OCI-LY7 (cell line): ENCODE data around the gene DIPK1B. TPM values are rescaled to one million over a fixed set of nuclear protein-coding genes. Genes with fewer than 3 reads are reported as not detected.

Source experiments
- BruUV-seq: library from RNA; stranded (reverse); fragments of 400-500 nt; replicated peaks from 2 replicates; lab custom pipeline; 2021; lab: Mats Ljungman, UMichigan
- CTCF ChIA-PET: fragments of 300-600 bp; sonication (Branson Sonifier 250); formaldehyde crosslinking; loops from one replicate; lab custom pipeline; 2022; ENCODE audit warnings: antibody characterized with exemption; ENCODE audit not compliant: unreplicated experiment; lab: Charles Lee
- POLR2A ChIA-PET: fragments of 300-600 bp; sonication (Branson Sonifier 250); formaldehyde crosslinking; loops from one replicate; lab custom pipeline; 2022; ENCODE audit warnings: antibody characterized with exemption; lab: Charles Lee
- DNase-seq: peaks from one replicate; pipeline ENCODE4 v3.0.0-alpha.2; 2015; ENCODE audit warnings: low spot score
- H2AFZ ChIP-seq: fragments of 200-600 bp; sonication (generic), shearing (Covaris generic); 2 replicates; pipeline ENCODE4 v1.6.1; 2014; ENCODE audit warnings: mild to moderate bottlenecking, antibody characterized with exemption, low read length, moderate library complexity
- H3K27ac ChIP-seq: fragments of 200-600 bp; sonication (generic); 2 replicates; pipeline ENCODE4 v1.5.1; 2014; ENCODE audit warnings: mixed run types, low read depth, mild to moderate bottlenecking, moderate library complexity, low read length, inconsistent platforms; ENCODE audit not compliant: poor library complexity, severe bottlenecking
- H3K36me3 ChIP-seq: fragments of 200-600 bp; sonication (generic); 2 replicates; pipeline ENCODE4 v1.6.1; 2014; ENCODE audit warnings: mild to moderate bottlenecking, antibody characterized with exemption, low read length, moderate library complexity, mixed read lengths; ENCODE audit not compliant: insufficient read depth
- H3K4me1 ChIP-seq: fragments of 200-600 bp; sonication (generic); 2 replicates; pipeline ENCODE4 v1.5.1; 2014; ENCODE audit warnings: mild to moderate bottlenecking, low read length; ENCODE audit not compliant: insufficient read depth, poor library complexity, severe bottlenecking
- H3K4me2 ChIP-seq: fragments of 200-600 bp; sonication (generic); 2 replicates; pipeline ENCODE4 v1.6.1; 2014; ENCODE audit warnings: mild to moderate bottlenecking, low read length
- H3K4me3 ChIP-seq: fragments of 200-600 bp; sonication (generic); 2 replicates; pipeline ENCODE4 v1.5.1; 2014; ENCODE audit warnings: mild to moderate bottlenecking, low read depth, low read length; ENCODE audit not compliant: poor library complexity, severe bottlenecking
- H3K79me2 ChIP-seq: fragments of 200-600 bp; sonication (generic); 2 replicates; pipeline ENCODE4 v1.6.1; 2016; ENCODE audit warnings: low read depth, mild to moderate bottlenecking, low read length, moderate library complexity, mixed read lengths; ENCODE audit not compliant: insufficient read depth
- H3K9me2 ChIP-seq: fragments of 200-600 bp; sonication (generic); 2 replicates; pipeline ENCODE4 v1.6.1; 2016; ENCODE audit warnings: mild to moderate bottlenecking, low read length, mixed read lengths; ENCODE audit not compliant: insufficient read depth
- H3K9me3 ChIP-seq: fragments of 200-600 bp; sonication (generic); 2 replicates; pipeline ENCODE4 v1.6.1; 2014; ENCODE audit warnings: mild to moderate bottlenecking, mixed run types, low read length, mixed read lengths
- H4K20me1 ChIP-seq: fragments of 200-600 bp; sonication (generic); 2 replicates; pipeline ENCODE4 v1.6.1; 2014; ENCODE audit warnings: mild to moderate bottlenecking, antibody characterized with exemption, low read length, moderate library complexity, mixed read lengths; ENCODE audit not compliant: insufficient read depth
- CTCF ChIP-seq: fragments of 200-600 bp; sonication (generic); conservative IDR thresholded peaks from 2 replicates; pipeline ENCODE4 v1.5.1; 2014; ENCODE audit warnings: mild to moderate bottlenecking, antibody characterized with exemption, low read length, moderate library complexity, mixed read lengths
- EZH2phosphoT487 ChIP-seq: fragments of 200-600 bp; sonication (generic); IDR thresholded peaks from 2 replicates; pipeline ENCODE4 v1.6.1; 2018; ENCODE audit warnings: low read depth, borderline replicate concordance, mild to moderate bottlenecking, mixed run types, antibody characterized with exemption, low read length, moderate library complexity, mixed read lengths
- intact Hi-C: fragments of 100-400 bp; cut with micrococcal nuclease; formaldehyde crosslinking; loops from one replicate; pipeline ENCODE4 v1.10.0; 2022; ENCODE audit not compliant: unreplicated experiment
- total RNA-seq, 2 experiments: library from RNA; depleted of rRNA in 1 of 2; stranded (reverse); fragments of >200 nt in 1 of 2; shearing (Covaris generic) in 1 of 2; gene quantifications; 2 replicates each; pipeline ENCODE4 v1.2.3, GENCODE V29; 2014 to 2022

The DIPK1B gene
- total RNA-seq, 2 experiments from 2014 or later = 0.30 to 13.3 TPM

GRCh38 chr9:136738960-136739359 lies 26.6 kb downstream of the DIPK1B start:
- Histone ChIP-seq H3K27ac (no peak overlapping the region), H3K79me2 (no peaks in the 10 kb centered on the region), H3K9me2 (no peaks in the 10 kb centered on the region), H2AFZ (no peak overlapping the region), H3K9me3 (no peaks in the 10 kb centered on the region), H3K4me2 (no peak overlapping the region), H3K4me3 (no peak overlapping the region), H4K20me1 (no peaks in the 10 kb centered on the region), H3K36me3 (no peaks in the 10 kb centered on the region), H3K4me1 (peaks cover 6% of the 10 kb centered on the region)
- POLR2A ChIA-PET = no interaction called here
- no peak for TF ChIP-seq CTCF
- no peak for TF ChIP-seq EZH2phosphoT487
- no TSS peak for BruUV-seq
- no peak for DNase-seq
- intact Hi-C loops = no loop called here
- CTCF ChIA-PET = no interaction called here

- Histone ChIP-seq H4K20me1 (no peaks in the 10 kb centered on the region), H3K9me2 (no peaks in the 10 kb centered on the region), H2AFZ (no peak overlapping the region), H3K4me1 (peaks cover 6% of the 10 kb centered on the region), H3K27ac (no peak overlapping the region), H3K4me3 (no peak overlapping the region), H3K9me3 (no peaks in the 10 kb centered on the region), H3K79me2 (no peaks in the 10 kb centered on the region), H3K4me2 (no peak overlapping the region), H3K36me3 (no peaks in the 10 kb centered on the region)
- POLR2A ChIA-PET = no interaction called here
- TF ChIP-seq EZH2phosphoT487 = no peak
- no peak for TF ChIP-seq CTCF
- CTCF ChIA-PET = no interaction called here
- BruUV-seq = no TSS peak
- no peak for DNase-seq
- intact Hi-C loops = no loop called here
These were observed 27.1 kb downstream of the DIPK1B start for GRCh38 chr9:136739509-136739908.

- Histone ChIP-seq H3K27ac (no peak overlapping the region), H3K4me1 (peaks cover 6% of the 10 kb centered on the region), H3K4me2 (no peak overlapping the region), H2AFZ (no peak overlapping the region), H3K36me3 (no peaks in the 10 kb centered on the region), H3K79me2 (no peaks in the 10 kb centered on the region), H3K9me2 (no peaks in the 10 kb centered on the region), H3K4me3 (no peak overlapping the region), H3K9me3 (no peaks in the 10 kb centered on the region), H4K20me1 (no peaks in the 10 kb centered on the region)
- intact Hi-C loops = no loop called here
- CTCF ChIA-PET = no interaction called here
- no peak for TF ChIP-seq EZH2phosphoT487
- no peak for TF ChIP-seq CTCF
- POLR2A ChIA-PET = no interaction called here
- DNase-seq = no peak
- no TSS peak for BruUV-seq
These were observed 27.7 kb downstream of the DIPK1B start for GRCh38 chr9:136740069-136740468.
